Activated gamma-delta T cell treated with anti-CD3 and anti-CD28 coated beads, Interleukin-2, amount 50 U/mL, for 16 hours (primary cell): ENCODE results near the gene ACLY.
"Not testable (repeated sequence)": the region's sequence is repeated elsewhere in the genome, so short reads cannot be mapped to it uniquely, and the experiment has no call there.

Experiments
- DNase-seq: peaks from one replicate; pipeline ENCODE4 v3.0.0-alpha.2; 2020; ENCODE audit warnings: low read depth

The ACLY gene

GRCh38 chr17:41910701-41911391, 7.9 kb downstream of the ACLY start:
- no peak for DNase-seq

GRCh38 chr17:41909088-41909487, 9.7 kb downstream of the ACLY start:
- no peak for DNase-seq

- no peak for DNase-seq
Measured at GRCh38 chr17:41907633-41908539, 10.9 kb downstream of the ACLY start.

GRCh38 chr17:41907185-41907556, 11.6 kb downstream of the ACLY start:
- DNase-seq = no peak

GRCh38 chr17:41906465-41907184, 12.1 kb downstream of the ACLY start:
- DNase-seq = no peak

- no peak for DNase-seq
Measured at GRCh38 chr17:41905172-41905571, 13.6 kb downstream of the ACLY start.

- DNase-seq = no peak
Measured at GRCh38 chr17:41904242-41904841, 14.4 kb downstream of the ACLY start.

GRCh38 chr17:41901646-41902045, 17.1 kb downstream of the ACLY start:
- no peak for DNase-seq

- no peak for DNase-seq
Measured at GRCh38 chr17:41896726-41897125, 22.0 kb downstream of the ACLY start.

- no peak for DNase-seq
Measured at GRCh38 chr17:41895617-41896016, 23.1 kb downstream of the ACLY start.

GRCh38 chr17:41894791-41895331, 23.9 kb downstream of the ACLY start:
- DNase-seq = no peak

GRCh38 chr17:41893384-41893783, 25.4 kb downstream of the ACLY start:
- no peak for DNase-seq

GRCh38 chr17:41892021-41892376, 26.8 kb downstream of the ACLY start:
- DNase-seq = no peak

- DNase-seq = no peak
Measured at GRCh38 chr17:41891135-41892020, 27.4 kb downstream of the ACLY start.

GRCh38 chr17:41888332-41888965, 30.3 kb downstream of the ACLY start:
- no peak for DNase-seq

- no peak for DNase-seq
Measured at GRCh38 chr17:41885733-41886132, 33.0 kb downstream of the ACLY start.

GRCh38 chr17:41882756-41883155, 36.0 kb downstream of the ACLY start:
- no peak for DNase-seq

GRCh38 chr17:41880130-41880529, 38.6 kb downstream of the ACLY start:
- DNase-seq = no peak

GRCh38 chr17:41874293-41874670, 44.5 kb downstream of the ACLY start:
- DNase-seq = not testable (repeated sequence)

GRCh38 chr17:41873559-41874292, 45.0 kb downstream of the ACLY start:
- DNase-seq = no peak
